Measurements from ENCODE around the gene PDE2A. TPM values are rescaled to one million over a fixed set of nuclear protein-coding genes. Genes with fewer than 3 reads are reported as not detected.

Gene PDE2A
- total and polyA plus RNA-seq, 2 experiments from 2014 or later, result 0.60 to 2.2 TPM

GRCh38 chr11:72534371-72535193, 139.6 kb downstream of the PDE2A start:
- TF ChIP-seq EZH2 (IDR thresholded peaks at IDR 0.05; ENCODE audit: borderline replicate concordance) (no peak), CTCF (IDR thresholded peaks at IDR 0.05; ENCODE audit: poor library complexity) (no peak), EZH2phosphoT487 (IDR thresholded peaks at IDR 0.05; ENCODE audit: low read depth, severe bottlenecking, unreplicated experiment) (no peak)
- Histone ChIP-seq H3K9me3 (ENCODE audit: low read depth) (no peaks in the 10 kb centered on the region), H4K20me1 (ENCODE audit: insufficient read depth, poor library complexity, severe bottlenecking) (no peaks in the 10 kb centered on the region), H3K4me1 (ENCODE audit: insufficient read depth) (peaks cover 11% of the 10 kb centered on the region), H3K4me2 (no peak overlapping the region), H3K4me3 (no peak overlapping the region), H2AFZ (no peak overlapping the region), H3K36me3 (replicated peaks; ENCODE audit: insufficient read depth, low read depth) (no peaks in the 10 kb centered on the region), H3K27me3 (no peaks in the 10 kb centered on the region), H3K79me2 (no peaks in the 10 kb centered on the region), H3K27ac (peak overlapping the region; percentile 33), H3K9me2 (replicated peaks; ENCODE audit: insufficient read depth) (no peaks in the 10 kb centered on the region)
- peak; percentile 32 for DNase-seq (ENCODE audit: low spot score)
- WGBS (ENCODE audit: low lambda C conversion rate, missing lambda C conversion rate), result 15% methylated on average over 3 of the region's 3 CpGs

- TF ChIP-seq EZH2 (IDR thresholded peaks at IDR 0.05; ENCODE audit: borderline replicate concordance) (no peak), EZH2phosphoT487 (IDR thresholded peaks at IDR 0.05; ENCODE audit: low read depth, severe bottlenecking, unreplicated experiment) (no peak), CTCF (IDR thresholded peaks at IDR 0.05; ENCODE audit: poor library complexity) (no peak)
- H3K4me3 ChIP-seq, result no peak overlapping the region
- no peak overlapping the region for H2AFZ ChIP-seq
- no peak overlapping the region for H3K27ac ChIP-seq
- no peaks in the 10 kb centered on the region for H3K27me3 ChIP-seq
- H3K4me1 ChIP-seq (ENCODE audit: insufficient read depth), result peaks cover under 1% of the 10 kb centered on the region
- H3K9me3 ChIP-seq (ENCODE audit: low read depth), result no peaks in the 10 kb centered on the region
- H3K9me2 ChIP-seq (replicated peaks; ENCODE audit: insufficient read depth), result no peaks in the 10 kb centered on the region
- no peaks in the 10 kb centered on the region for H4K20me1 ChIP-seq (ENCODE audit: insufficient read depth, poor library complexity, severe bottlenecking)
- no peak overlapping the region for H3K4me2 ChIP-seq
- 79% methylated on average over 3 of the region's 3 CpGs for WGBS (ENCODE audit: low lambda C conversion rate, missing lambda C conversion rate)
- no peaks in the 10 kb centered on the region for H3K36me3 ChIP-seq (replicated peaks; ENCODE audit: insufficient read depth, low read depth)
- DNase-seq (ENCODE audit: low spot score), result no peak
- no peaks in the 10 kb centered on the region for H3K79me2 ChIP-seq
Observed at GRCh38 chr11:72529068-72529467, 145.2 kb downstream of the PDE2A start.

GRCh38 chr11:72528121-72528520, 146.1 kb downstream of the PDE2A start:
- WGBS (ENCODE audit: low lambda C conversion rate, missing lambda C conversion rate), result 84% methylated on average over 3 of the region's 3 CpGs
- no peaks in the 10 kb centered on the region for H4K20me1 ChIP-seq (ENCODE audit: insufficient read depth, poor library complexity, severe bottlenecking)

More at GRCh38 chr11:72528121-72528520, 146.1 kb downstream of the PDE2A start:
- Histone ChIP-seq H3K9me2 (replicated peaks; ENCODE audit: insufficient read depth) (no peaks in the 10 kb centered on the region), H3K36me3 (replicated peaks; ENCODE audit: insufficient read depth, low read depth) (no peaks in the 10 kb centered on the region), H3K27ac (no peak overlapping the region), H3K27me3 (no peaks in the 10 kb centered on the region), H3K4me1 (ENCODE audit: insufficient read depth) (no peaks in the 10 kb centered on the region), H3K9me3 (ENCODE audit: low read depth) (no peaks in the 10 kb centered on the region), H3K4me3 (no peak overlapping the region), H3K79me2 (no peaks in the 10 kb centered on the region), H3K4me2 (no peak overlapping the region), H2AFZ (no peak overlapping the region)
- no peak for DNase-seq (ENCODE audit: low spot score)
- TF ChIP-seq EZH2 (IDR thresholded peaks at IDR 0.05; ENCODE audit: borderline replicate concordance) (no peak), EZH2phosphoT487 (IDR thresholded peaks at IDR 0.05; ENCODE audit: low read depth, severe bottlenecking, unreplicated experiment) (no peak), CTCF (IDR thresholded peaks at IDR 0.05; ENCODE audit: poor library complexity) (no peak)

MicroRNA genes within 50 kb of the gene (microRNA counts, 767-probe panel; counts per million panel counts)
- microRNA hsa-miR-139-3p, result not detected
- microRNA hsa-miR-139-5p, result not detected

Small RNAs within 50 kb of the gene (microRNA-seq; reads per million reads assigned to microRNA genes)
- gene MIR139, result 227 reads per million, percentile 66 among the genes with 10 or more reads in this experiment

Small RNAs within 50 kb of the gene (small RNA-seq; reads per million reads assigned to genes)
- gene MIR139 (0.16 reads per million), gene RNU7-105P (not detected)

Other genes with a start within 250 kb of the PDE2A start
- gene CLPB, start 239.9 kb downstream of the PDE2A start, total RNA-seq, result 15.5 and 16.8 TPM in 2 replicates
- gene CLPB, start 239.9 kb downstream of the PDE2A start, polyA plus RNA-seq, result 9.4 and 15.2 TPM in 2 replicates
- gene ARAP1, start 78.0 kb upstream of the PDE2A start, total RNA-seq, result 86.9 and 118 TPM in 2 replicates
- 53.2 and 60.2 TPM in 2 replicates for gene ARAP1, start 78.0 kb upstream of the PDE2A start, polyA plus RNA-seq
- 290 and 390 TPM in 2 replicates for gene STARD10, start 119.6 kb upstream of the PDE2A start, total RNA-seq
- gene STARD10, start 119.6 kb upstream of the PDE2A start, polyA plus RNA-seq, result 575 and 686 TPM in 2 replicates
- 8.2 and 11.5 TPM in 2 replicates for gene ATG16L2, start 140.0 kb upstream of the PDE2A start, total RNA-seq
- gene ATG16L2, start 140.0 kb upstream of the PDE2A start, polyA plus RNA-seq, result 20.3 and 27.6 TPM in 2 replicates